NCI-H526 (cell line): Measurements from ENCODE around the gene HPS1.
A peak's percentile ranks its signal among the peaks of the same experiment; 100 is the strongest.
"Not testable (repeated sequence)": the region's sequence is repeated elsewhere in the genome, so short reads cannot be mapped to it uniquely, and the experiment has no call there.

Source experiments
- DNase-seq, 2 experiments: peaks; one replicate each; lab custom pipeline; 2025; lab: John Stamatoyannopoulos, UW

The HPS1 gene

DNA sequence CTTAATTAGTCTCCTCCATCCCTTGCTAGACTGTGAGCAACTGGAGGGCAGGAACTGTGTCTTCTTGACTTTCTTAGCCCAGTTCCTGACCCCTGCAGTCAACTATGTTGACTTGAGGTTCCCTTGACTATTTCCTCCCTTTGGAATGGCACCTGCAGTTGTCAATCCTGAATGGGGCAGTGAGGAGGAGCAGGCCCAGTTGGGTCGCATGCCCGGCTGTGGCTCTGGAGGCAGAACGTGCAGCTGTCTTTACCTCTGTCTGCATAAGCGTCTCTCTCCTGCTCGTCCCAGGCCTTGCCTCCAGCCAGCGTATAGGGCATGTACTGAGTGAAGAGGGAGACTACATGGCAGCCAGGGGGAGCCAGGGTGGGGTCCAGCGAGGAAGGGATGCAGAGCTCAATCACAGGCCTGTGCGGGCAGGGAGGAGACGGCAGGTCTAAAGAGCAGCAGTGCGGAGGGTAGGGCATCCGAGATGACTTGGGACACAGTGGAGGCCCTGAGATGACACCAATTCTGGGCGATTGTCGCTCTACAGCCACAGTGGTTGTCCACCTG is 58.6 kb downstream of the HPS1 start:
- DNase-seq, result no peak

- DNase-seq, result no peak
These were observed 62.1 kb downstream of the HPS1 start for GRCh38 chr10:98384531-98385133.

- no peak for DNase-seq
These were observed 62.9 kb downstream of the HPS1 start for GRCh38 chr10:98383869-98384268.

DNA sequence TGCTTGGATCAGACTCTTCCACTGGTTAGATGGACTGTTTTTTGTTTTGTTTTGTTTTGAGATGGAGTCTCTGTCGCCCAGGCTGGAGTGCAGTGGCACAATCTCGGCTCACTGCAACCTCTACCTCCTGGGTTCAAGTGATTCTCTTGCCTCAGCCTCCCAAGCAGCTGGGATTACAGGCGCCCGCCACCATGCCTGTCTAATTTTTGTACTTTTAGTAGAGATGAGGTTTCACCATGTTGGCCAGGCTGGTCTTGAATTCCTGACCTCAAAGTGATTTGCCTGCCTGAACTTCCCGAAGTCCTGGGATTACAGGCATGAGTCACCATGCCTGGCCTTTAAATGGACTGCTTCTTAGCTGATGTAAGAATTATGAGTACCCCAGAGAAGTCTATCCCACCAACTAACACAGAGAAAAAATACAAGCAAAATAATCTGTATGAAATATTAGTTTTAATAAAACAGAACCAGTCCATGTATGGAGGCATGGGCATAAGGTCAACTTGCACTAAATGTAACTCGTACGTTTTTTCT is 63.5 kb downstream of the HPS1 start:
- not testable (repeated sequence) for DNase-seq

DNA sequence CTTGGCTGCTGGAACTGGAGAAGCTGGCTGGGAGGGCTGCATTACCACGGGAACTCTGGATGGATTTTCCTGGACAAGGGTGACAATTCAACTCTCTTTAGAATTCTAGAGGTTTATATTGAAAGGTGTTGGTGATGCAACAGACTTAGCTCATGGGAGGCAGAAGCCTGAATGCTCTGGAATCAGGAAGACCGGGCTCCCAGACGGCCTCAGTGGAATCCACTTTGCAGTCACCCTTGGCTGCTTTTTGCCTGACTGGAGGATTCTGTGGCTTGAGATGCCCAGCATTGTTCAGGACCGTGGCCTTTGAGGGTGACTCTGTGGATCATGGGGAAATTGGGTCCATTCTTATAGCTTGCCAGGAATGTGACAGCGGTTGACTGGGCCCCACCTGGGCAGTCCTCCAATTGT is 64.0 kb downstream of the HPS1 start:
- DNase-seq, result no peak

GRCh38 chr10:98380493-98381339 is 66.0 kb downstream of the HPS1 start:
- DNase-seq, result no peak

GRCh38 chr10:98378722-98379121 is 68.0 kb downstream of the HPS1 start:
- no peak for DNase-seq

GRCh38 chr10:98377536-98377935 is 69.2 kb downstream of the HPS1 start:
- DNase-seq, result no peak

DNA sequence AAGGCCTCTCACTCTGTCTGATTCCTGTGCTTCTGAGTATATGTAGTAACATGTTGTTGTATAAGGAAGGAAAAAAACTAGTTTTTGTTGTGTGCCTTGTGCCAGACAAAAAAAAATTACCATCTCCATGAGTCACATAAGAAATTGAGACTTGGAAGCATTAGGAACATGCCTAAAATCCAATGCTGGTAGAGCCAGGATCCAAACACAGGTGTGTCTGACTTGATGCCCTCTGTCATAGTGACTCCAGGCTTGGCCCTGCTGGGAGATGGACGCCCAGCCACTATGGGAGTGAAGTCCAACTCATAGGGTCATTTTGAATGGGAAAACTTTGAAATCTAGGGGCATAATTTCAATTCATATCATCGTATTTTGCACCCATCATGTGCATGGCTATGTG is 69.7 kb downstream of the HPS1 start:
- DNase-seq, result no peak

GRCh38 chr10:98376485-98376884 is 70.2 kb downstream of the HPS1 start:
- DNase-seq, result no peak

- no peak for DNase-seq
These were observed 72.3 kb downstream of the HPS1 start for GRCh38 chr10:98374217-98374985.

DNA sequence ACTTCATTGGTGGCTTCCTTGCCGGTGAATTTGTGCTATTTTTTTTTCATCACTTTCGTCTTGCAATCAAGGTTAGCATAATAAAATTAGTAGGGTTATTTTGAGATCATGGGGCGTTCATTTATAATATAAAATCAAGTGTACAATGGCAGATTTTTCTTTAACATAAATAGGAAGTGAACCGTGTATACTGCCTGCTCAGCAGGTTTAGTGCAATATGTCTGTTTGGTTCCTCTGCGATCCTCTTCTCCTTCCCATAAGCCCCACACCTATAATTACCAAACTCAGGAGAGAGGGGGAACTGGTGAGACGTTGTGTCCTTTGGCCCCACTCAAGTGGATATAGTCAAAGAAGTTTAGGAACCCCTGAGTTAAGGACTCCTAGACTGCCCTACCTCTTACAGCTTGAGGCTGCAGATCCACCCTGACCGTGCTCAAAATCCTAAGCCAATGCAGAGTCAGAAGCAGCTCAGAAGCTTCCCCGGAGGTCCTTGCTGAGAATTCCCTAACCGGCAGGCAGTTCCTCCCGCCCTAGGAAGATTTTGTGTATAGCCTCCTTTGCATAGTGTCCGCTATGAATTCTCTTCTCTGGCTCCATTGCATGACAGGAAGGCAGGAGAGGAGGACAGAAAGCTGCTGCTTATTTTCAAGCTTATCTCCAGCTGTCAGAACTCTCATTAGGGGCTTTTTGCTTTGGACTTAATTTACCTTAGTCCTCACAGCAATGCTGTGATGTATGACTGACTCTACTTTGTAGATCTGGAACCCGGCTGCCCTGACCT is 73.3 kb downstream of the HPS1 start:
- peak in 1 of 2 experiments; percentile 10 for DNase-seq

DNA sequence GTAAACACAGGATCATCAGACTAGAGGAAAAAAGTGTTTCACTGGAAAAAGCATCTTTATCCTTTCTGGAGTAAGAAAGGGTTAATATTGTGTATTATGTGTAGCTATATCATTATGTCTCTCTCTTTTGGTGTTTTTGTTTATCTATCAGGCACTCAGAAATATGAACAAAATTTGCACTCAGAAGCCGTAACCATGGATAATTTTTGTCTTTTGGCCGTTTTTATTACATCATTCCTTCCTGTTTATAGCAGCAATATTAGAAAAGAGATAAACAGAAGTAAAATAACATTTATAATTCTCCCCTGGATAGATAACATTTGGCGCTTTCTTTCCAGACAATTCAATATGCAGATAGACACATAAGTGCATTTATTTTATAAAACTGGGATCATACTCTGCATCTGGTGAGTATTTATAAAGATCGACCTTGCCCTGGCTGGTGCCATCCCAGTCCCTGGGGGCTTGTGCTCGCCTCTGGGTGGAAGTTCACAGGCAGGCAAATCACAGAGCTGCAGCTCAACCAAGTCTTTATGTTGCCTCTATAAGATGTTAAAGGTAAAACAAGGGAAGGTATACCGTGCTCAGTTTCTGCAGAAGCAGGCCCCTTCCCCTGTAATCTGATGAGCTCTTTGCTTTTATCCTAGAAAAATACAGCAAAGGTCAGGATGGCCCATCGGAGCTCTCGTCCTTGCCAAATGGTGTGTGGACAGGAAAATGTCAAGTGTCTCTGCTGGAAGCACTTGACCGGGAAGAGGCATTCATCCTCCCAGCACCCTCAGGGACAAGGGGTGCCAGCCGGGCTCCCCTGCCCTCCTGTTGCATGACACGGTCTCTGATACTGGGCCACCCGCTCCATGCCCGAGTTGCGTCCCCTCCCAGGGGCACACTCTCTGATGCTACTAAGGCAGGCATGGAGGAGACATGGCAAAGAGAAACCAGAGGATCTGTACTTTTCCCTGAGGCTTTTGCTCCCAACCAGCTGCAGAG is 75.6 kb downstream of the HPS1 start:
- DNase-seq, result no peak

DNA sequence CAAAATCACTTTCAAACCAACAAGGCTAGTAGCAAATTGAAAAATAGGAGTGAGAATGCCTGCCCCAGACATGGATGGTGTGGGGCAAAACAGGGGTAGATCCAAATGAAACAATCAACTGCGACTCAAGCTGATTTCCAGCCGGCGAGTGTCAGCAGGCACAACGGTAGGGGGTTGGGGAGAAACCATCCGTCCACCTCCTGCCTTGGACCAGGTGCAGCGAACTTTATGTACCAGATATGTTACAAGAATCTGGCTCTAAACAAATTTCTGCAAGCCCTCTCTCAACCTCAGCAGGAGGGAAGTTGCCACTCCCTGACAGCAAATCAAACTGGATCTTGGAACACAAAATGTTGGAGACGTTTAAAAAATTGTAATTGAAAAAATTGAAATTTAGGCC is 76.9 kb downstream of the HPS1 start:
- DNase-seq, result no peak

DNA sequence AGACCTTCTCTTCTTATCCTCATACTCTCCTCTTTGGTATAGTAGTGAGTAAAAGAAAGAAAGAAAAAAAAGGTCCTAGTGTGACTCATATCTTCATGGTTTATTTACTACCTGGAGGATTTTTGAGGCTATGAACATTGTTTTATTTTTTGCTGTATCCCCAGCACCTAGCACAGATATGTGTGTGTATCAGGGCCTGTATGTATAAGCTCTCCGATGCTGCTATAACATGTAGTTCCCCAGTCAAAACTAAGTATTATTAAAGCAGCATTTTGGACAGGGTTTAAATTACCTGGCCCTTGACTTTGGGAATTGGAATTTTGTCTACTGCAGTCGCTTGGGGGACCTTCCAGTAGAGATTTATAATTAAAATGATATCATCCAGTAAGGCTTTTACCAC is 78.1 kb downstream of the HPS1 start:
- DNase-seq, result no peak

GRCh38 chr10:98367604-98368451 is 78.9 kb downstream of the HPS1 start:
- DNase-seq, result no peak
